ENCODE data around the gene BAHCC1.

BAHCC1 gene

DNA sequence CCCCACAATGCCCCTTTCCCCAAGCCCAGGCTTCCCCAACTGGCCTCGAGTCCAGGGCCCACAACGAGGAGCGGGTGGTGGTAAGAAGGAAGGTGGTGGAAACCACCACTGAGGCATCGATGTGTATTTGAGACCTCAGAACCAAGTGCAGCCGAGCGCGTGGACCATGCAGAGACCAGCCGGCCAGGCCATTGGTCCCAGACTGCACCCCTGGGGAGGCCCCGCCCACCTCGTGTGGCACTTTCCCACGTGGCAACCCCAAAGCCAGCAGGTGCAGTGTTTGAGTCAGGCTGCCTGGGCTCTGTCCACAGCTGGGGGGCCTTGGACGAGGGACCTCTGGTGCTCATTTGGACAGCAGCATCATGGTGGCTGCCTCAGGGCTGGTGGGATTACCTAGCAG is 28.1 kb upstream of the BAHCC1 start:
- DNase-seq (ENCODE audit: low read depth in 2 of 2), result no peak

DNA sequence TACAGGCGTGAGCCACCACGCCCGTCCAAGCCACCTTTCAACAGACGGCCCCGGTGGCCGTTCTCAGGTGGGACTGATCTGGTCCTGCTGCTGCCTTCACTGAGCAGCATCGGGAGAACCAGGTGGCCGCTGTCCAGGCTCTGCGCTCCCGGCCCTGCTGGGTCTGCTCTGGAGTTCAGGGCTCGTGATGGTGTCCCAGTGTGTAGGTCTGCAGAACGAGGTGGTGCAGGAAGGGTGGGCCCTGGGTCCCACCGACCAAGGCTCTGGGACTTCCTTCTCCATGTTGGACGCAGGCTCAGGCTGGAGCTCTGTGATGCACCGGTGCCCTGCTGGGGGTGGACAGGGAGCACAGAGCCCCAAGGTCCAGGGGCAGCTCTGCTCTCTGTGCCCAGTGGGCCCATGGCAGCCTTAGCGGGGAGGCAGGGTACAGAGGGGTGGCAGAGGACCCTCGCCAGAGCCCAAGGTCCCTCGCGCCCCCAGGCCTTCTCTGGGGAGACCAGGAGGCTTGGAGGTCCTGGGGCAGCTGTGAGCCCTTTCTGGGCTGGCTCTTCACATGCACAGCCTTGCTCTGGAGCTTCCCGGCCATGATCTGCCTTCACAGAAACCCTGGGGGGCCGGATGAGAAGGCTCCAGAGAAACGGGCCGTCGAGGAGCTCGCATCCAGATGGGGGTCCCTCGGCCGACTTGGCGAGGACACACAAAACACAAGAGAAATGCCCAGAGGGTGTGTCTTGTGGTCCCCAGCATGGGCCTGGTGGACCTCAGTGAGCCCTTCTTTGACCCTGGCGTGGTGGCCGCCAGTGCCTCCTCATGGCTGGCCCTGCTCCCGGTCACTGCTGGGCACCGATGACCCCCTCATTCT is 26.9 kb upstream of the BAHCC1 start:
- DNase-seq (ENCODE audit: low read depth in 2 of 2), result no peak

DNA sequence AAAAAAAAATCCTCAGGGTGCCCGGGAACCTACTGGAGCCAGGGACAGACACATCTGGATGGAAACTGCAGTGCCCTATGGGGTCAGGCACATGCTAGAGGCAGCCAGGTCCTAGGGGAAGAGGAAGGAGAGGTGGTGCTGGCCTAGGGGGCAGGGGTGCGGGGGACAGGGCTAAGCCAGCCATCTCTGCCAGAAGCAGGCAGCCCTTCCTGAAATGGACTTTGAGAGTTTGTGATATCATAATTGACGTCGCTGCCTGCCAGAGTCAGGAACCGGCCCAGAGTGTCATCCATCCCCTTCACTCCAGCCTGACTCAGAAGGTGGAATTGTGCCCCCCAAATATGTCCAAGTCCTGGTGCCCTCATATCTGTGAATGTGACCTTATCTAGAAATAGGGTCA is 25.0 kb upstream of the BAHCC1 start:
- DNase-seq (ENCODE audit: low read depth in 2 of 2), result no peak

DNA sequence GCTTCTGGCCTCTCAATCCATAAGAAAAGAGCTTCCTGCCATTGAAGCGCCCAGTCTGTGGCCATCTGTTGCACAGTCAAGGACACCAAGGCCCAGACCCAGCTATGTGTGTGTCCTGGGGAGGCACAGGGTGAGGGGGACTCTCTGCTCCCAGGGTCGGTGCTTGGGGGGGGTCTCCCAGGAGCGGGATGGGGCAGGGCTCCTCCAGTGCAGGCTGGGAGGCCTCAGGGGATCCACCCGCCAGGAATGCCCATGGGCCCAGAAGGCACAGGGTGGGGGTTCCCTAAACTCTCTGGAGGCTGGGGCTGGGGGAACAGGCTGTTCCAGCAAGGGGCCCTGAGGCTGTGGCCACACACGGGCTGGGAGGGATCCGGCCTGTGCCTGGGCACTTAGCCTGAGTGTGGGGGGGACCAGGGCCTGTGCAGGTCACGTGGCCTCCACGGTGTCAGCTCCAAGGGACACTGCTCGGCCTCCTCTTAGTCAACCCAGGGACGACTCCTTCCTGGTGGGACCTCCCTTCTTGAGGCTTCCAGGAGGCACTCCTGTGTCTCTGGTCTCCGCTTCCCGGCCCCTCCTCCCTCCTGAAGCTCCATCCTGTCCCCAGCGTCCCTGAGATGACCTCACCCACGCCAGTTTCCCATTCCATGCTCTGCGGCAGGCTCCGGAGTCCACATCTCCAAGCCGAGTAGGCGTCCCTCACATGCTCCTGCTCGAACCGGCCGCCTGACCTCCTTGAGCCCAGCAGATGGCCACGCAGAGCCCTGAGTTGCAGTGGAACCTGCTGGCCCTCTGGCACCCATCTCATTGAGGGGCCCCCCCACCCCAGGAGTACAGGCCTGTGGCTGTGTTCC is 23.1 kb upstream of the BAHCC1 start:
- no peak for DNase-seq (ENCODE audit: low read depth in 2 of 2)

DNA sequence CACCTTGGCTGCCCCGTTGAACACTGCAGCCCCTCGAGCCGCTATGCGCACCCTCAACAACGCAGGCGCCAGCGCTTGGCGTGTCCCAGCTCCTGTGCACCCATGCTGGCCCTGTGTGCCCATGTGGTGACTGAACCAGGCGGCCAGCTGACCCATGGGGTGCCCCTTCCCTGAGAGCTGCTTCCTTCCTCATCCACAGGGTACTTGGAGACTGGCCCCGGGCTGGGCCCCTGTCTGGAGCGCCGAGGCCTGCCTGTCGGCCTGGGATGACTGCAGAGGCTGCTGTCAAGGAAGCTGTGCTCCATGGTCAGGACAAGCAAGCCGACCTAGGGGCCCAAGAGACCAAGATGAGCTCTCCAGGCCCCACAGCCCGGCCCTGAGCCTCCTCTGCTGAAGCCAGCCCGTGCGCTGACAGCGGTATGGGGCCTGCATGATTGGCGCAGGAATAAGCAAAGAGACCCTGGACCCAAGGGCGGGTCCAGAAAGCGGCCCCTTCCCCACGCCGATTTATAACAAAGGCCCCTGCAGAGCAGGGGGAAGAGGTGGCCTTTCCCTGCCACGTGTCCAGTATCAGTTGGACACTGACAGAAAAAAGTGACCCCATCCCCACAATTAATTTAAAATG is 21.6 kb upstream of the BAHCC1 start:
- no peak for DNase-seq (ENCODE audit: low read depth in 2 of 2)

DNA sequence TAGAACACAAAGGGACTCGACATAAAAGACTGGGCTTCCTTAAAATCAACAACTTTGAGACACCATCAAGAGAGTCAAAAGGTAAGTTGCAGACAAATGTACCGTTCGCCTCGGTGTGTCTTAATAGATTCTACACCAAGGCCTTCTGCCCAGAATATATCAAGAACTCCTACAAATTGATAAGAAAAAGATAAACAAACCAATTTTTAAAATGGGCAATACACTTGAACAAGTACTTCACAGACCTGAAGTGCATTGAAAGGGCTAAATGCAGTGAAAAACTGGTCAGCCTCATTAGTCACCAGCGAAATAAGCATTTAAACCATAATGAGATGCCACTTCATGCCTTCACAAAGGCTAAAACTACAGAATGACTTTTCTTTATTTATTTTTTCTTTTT is 20.4 kb upstream of the BAHCC1 start:
- DNase-seq (ENCODE audit: low read depth in 2 of 2), result no peak

DNA sequence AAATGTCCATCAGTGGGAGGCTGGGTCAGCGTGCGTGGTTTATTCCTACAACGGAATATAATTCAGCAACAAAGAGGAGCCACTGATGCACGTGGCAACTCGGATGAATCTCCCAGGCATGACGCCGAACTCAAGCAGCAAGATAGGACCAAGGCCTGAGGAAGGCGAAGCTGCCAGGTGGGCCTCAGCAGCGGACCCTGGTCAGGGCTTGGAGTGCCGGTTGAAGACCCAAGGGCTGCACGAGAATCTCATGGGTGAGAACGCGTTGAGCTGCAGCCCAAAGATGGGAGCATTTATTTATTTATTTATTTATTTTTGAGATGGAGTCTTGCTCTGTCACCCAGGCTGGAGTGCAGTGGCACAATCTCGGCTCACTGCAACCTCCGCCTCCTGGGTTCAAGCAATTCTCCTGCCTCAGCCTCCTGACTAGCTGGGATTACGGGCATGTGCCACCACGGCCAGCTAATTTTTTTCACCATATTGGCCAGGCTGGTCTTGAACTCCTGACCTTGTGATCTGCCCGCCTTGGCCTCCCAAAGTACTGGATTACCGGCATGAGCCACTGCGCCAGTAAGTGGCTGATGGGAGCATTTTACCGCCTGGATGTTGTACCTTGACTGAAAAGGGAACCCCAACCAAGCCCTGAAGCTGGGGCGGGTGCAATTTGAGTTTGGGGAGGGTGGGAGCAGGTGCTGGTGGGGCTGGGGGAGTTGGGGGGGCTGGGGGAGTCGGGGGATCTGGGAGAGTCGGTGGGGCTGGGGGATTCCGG is 18.1 kb upstream of the BAHCC1 start:
- DNase-seq (ENCODE audit: low read depth in 2 of 2), result no peak

DNA sequence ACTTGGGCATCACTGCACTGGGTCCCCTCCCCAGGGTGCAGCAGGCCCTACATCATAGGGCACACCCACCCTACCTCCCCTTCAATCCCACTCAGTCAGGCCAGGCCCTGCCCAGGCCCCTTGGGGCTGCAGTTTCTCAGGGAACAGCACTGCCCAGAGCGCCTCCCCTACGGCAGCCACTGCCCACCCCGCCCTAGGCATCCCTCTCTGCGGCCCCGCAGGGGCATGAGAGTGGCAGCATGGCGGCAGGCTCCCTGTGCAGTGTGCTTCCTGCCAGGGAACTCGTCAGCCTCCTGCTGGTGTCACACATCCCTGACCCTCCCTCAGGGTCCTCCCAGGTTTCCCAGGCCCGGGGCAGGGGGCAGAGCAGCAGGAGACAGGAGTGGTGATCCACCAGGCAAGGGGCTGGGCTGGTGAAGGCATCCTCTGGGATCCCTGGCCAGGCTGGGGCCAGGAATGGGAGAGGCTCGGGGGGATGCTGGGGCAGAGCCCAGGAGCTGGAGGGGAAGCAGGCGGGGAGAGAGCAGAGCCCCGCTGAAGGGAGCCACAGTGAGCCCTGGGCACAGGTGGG is 16.2 kb upstream of the BAHCC1 start:
- no peak for DNase-seq (ENCODE audit: low read depth in 2 of 2)

DNA sequence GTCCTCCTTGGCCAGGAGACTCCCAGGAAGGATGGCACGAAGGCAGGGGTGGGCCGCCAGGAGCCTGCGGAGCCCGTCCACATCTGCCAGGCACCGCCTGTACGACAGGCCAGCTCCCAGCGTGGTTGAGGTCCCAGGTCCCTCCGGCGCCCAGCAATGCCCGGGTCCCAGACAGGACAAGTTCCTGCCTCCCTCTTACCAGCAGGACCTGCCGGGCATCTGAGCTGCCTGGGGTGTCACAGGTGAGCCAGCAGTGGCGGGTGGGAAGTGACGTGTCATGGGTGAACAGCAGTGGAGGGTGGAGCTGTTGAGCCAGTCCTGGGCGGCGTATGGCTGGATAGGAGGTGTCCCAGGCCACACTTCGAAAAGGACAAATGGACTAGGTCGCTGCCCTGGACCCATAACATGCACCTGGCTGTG is 15.7 kb upstream of the BAHCC1 start:
- DNase-seq (ENCODE audit: low read depth in 2 of 2), result no peak

DNA sequence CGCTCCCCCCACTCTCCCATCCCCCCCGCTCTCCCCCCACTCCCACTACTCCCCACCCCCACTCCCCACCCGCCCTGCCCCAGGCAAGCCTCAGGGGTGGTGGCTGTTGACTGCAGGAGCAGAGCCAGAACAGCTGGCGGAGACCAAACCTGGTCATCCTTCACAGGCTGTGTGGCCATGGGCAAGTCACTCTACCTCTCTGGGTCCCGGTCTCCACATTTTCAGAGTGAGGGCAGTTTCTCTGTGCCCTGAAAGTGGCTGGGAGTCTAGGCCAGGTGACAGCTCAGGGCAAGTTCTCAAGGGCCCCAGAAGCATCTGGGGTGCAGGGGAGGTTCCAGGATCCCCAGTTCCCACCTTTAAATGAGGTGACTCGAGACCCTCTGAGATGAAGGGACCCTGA is 15.1 kb upstream of the BAHCC1 start:
- DNase-seq (ENCODE audit: low read depth in 2 of 2), result no peak

DNA sequence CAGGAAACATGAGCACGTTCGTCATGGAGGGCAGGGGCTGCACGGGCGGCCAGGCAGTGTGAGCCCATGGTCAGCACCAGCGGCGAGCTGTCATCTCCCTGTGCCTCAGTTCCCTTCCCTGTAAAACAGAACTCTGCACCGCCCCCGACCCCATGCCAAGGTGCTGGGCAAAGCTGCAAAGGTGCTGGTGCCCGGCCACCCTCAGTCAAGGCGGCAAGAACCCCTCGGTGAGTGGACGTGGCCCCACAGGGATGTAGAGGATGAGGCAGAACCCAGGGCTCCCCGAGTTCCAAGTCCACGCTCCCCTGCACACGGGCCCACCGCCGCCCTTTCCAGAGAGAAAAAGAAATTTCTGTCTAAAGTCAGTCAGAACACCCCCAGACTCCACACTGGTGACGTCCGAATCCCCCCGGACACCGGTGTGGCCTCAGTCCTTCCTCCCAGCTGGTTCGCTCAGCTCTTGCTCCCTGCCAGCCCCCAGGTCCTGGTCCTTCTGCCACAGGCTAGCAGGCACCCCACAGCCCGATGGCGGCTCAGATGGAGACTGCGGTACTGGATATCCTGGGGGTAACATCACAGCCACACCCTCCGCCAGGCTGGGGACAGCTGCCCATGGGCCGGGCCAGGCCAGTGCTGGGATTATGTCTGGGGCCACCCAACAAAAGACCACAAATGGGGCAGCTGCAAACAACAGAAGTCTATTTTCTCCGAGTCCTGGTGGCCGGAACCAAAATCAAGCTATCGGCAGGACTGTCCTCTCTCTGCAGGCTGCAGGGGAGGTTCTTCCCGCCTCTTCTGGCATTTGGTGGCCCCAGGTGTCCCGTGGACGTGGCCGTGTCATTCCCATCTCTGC is 14.4 kb upstream of the BAHCC1 start:
- DNase-seq (ENCODE audit: low read depth in 2 of 2), result no peak

DNA sequence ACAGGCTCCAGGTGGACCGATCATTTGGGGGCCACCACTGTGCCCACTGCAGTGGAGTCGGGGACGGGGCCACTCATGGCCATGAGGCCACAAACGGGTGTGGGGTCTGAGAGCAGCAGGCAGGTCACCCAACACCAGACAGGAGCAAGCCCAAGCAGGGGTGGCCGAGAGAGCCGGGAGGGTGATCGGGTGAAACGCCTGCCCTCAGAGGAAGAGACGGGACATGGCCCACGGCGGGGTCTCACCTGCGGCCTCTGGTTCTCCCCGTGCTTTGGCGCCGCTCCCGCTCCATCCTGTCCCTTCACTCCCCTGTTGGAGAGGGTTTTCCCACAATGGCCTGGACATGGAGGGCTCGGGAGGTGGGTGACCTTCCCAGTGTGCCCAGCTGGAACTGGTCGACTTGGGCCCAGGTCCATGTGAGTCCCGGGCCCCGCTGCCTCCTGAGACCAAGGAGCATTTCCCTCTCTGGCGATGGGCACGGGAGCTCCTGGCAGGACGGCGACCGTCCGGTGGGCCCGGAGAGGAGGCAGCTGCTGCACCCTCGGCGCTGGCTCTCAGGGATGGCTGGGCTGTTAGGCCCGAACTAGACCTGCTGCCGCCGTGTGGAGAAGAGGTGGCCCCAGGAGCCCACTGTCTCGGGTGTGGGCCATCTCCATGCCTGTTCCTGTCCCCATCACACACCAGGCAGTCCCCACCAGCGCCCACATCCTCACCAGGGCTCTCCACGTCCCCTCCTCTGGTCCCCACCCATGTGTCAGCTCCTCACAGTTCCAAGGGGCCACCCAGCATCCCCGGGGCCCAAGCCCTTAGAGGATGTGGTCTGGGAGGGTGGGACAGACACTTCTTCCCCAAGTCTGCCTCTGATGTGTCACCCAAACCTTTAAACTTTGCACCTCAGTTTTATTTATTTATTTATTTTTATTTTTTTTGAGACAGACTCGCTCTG is 13.4 kb upstream of the BAHCC1 start:
- no peak for DNase-seq (ENCODE audit: low read depth in 2 of 2)

DNA sequence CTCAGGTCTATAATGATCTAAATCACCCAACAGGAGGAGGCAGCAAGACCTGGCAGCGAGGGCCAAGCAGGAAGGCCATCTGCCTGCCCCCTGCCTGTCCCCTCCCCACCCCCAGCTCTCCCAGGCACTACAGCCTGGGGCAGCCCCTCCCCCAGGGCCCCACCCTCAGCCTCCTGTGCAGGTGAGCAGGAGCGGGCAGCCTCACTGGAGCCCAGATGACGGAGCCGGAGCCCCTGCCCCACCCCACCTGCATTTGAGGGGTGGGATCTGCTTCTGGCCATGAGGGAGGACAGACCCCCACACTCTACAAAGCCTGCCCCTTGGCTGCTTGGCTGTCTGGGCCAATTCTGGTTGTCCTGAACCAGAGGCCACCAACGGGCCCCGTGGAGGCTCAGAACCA is 12.4 kb upstream of the BAHCC1 start:
- DNase-seq (ENCODE audit: low read depth in 2 of 2), result no peak

DNA sequence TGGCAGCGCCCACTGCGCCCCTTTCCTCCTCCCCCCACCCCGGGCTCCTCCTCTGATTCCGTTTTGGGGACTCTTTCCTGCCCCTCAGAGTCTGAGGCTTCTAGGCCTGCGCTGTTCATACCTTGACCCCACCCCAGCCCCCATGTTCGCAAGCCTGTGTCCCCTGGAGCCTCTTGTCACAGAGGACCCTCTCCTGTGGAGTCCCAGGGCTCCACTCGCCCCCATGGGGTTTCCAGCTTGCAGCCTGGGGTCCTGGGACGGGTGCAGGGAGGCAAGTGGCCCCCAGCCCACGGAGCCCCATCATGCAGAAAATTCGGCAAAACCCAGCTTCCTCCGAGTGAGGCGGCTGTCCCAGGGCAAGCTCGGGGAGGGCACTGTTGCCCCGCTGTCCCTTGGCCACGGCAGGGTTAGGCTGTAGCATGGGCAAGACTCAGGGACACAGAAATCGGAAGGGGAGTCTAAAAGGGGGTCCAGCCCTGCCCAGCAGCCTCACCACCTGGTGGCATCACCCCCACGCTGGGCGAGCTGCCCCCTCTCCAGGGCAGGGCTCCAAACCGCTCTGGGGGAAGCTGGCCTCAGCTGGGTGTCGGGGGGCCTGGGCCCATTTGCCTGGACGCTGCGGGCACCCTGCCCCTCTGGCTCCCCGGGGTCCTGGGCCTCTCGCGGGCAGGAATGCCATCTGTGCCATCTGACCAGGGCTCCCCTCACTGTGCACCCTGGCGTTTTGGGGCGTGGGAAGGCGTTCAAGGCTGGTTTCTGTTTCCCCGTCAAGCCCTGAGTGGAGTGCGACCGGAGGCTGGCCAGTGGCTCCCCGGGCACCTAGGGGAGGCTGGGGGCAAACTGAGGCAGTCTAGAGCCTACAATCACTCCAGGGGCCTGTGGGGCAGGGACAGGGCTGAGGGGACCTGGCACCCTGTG is 11.5 kb upstream of the BAHCC1 start:
- DNase-seq (ENCODE audit: low read depth in 2 of 2), result no peak

DNA sequence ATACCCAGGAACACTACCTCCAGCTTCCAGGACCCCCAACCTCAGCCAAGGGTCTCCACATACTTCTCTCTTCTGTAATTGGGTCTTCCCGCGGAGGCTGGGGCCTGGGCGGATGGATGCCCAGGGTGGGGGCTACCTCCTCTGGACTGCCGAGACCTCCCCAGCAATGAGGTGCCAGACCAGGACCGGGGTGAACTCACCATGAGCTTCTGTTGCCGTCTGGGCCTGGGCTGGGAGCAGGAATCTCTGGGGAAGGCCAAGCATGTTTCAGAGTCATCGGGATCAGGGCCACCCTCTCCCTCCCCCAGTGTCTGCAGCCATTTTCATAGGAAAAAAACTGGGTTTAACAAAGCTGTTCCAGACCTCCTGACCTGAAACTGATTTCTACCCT is 10.3 kb upstream of the BAHCC1 start:
- no peak for DNase-seq (ENCODE audit: low read depth in 2 of 2)

DNA sequence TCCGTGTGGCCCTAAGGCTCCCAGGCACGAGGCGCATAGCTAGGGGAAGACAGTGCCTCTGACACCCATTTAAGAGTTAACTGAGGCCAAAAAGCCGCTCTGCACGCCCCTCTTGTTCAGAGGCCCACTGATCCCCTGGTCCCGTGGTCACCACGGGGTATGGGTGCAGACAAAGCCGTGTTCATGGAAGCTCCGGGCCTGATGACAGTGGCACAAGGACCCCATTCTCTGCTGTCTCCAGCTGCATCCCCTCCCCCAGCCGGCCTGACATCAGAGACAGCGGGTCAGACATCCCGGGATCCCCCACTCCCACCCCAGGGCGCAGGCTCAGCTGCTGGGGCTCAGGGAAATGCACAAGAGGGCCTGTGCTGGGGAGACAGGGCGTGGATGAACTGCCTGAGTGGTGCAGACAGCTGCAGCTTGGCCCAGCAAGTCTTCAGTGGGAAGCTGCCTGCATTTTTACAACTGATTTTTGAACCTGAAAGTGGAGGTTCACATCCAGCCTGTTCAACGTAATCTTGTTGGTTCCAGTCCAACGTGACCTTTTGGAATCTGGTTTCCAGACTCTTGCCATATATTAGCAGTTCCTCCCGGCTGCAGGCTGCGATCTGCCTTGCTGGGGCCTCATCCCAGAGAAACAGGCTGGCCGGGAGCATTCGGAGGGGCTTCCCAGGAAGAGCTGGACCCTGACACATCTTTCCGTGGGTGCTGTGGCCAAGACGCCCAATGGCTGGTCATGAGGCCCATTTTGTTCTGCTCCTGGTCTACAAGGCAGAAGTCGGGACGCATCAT is 9.7 kb upstream of the BAHCC1 start:
- DNase-seq (ENCODE audit: low read depth in 2 of 2), result no peak

DNA sequence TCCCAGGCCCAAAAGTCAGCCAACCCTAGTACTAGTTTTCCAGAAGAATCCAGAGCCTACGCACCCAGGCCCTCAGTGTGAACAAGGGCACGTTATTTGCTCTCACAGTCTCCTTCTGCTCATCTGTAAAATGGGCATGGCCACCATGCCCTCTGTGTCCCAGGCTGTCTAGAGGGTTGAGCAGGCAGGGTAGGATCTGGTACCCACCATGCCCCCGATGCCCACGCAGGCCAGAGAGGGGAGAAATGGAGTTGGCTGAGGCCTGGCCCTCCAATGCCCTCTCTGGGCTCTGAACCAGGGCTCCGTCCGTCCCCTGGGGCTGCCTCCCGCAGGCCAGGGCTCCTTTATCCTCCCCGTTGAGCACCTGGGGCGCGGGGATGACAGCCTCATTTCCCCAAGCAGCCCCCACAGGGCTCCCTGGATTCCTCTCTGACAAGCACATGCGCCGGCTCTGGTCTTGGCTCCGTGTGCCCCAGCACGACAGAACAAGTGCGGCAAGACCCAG is 9.1 kb upstream of the BAHCC1 start:
- DNase-seq (ENCODE audit: low read depth in 2 of 2), result no peak

All from stimulated activated CD8-positive, alpha-beta memory T cell treated with anti-CD3 and anti-CD28 coated beads, Interleukin-2, amount 100 ng/mL, for 48 hours (primary cell).